Left lung (tissue), 10 donors: ENCODE data around the gene FAM241A. TPM values are rescaled to one million over a fixed set of nuclear protein-coding genes. Genes with fewer than 3 reads are reported as not detected.

Experiments used
- ATAC-seq: fragments of 200-7000 bp; cut with Tn5 transposase; one replicate; pipeline ENCODE4 v1.9.1; 2020; ENCODE audit warnings: moderate library complexity
- DNase-seq, 4 donors: peaks; one replicate each; pipeline ENCODE4 v3.0.0-alpha.2; 2013 to 2020
- H3K27ac ChIP-seq, 2 donors: fragments of 200-600 bp; sonication (generic) in 1 of 2; one replicate each; pipeline versions ENCODE4 v1.5.0 to v1.8.0; 2020 to 2021
- H3K27me3 ChIP-seq, 2 donors: fragments of 200-600 bp; sonication (generic) in 1 of 2; one replicate each; pipeline versions ENCODE4 v1.5.0 to v1.8.0; 2020 to 2021
- H3K36me3 ChIP-seq, 2 donors: fragments of 200-600 bp; sonication (generic) in 1 of 2; one replicate each; pipeline versions ENCODE4 v1.5.0 to v1.8.0; 2020 to 2021
- H3K4me1 ChIP-seq, 2 donors: fragments of 200-600 bp; one replicate each; pipeline ENCODE4 v1.8.0; 2021
- H3K4me3 ChIP-seq, 2 donors: fragments of 200-600 bp; sonication (generic) in 1 of 2; one replicate each; pipeline versions ENCODE4 v1.5.0 to v1.8.0; 2020 to 2021; ENCODE audit warnings: mild to moderate bottlenecking in 1 of 2
- H3K9me3 ChIP-seq, 2 donors: fragments of 200-600 bp; sonication (generic) in 1 of 2; one replicate each; pipeline versions ENCODE4 v1.5.0 to v1.8.0; 2020 to 2021
- intact Hi-C, 2 donors: fragments of 100-400 bp; cut with DNase I; formaldehyde crosslinking; loops; one replicate each; pipeline versions ENCODE4 v1.11.2 to v1.14.2; 2022
- polyA plus RNA-seq, 6 donors: library from polyadenylated mRNA; unstranded; fragments of 120-200 nt; gene quantifications; one replicate each; pipeline ENCODE4 v1.2.1, GENCODE V29; 2013; ENCODE audit not compliant: insufficient read length in 6 of 6
- total RNA-seq, 2 donors: library from RNA; stranded (reverse); fragmentation: NEBNext Ultra II Directional; extraction: Animal tissue kit (Norgen Biotek cat#: 25700); gene quantifications; one replicate each; pipeline ENCODE4 v1.2.1, GENCODE V29; 2021
- TF ChIP-seq, protein P1 (sequence below), 2 donors: fragments of 200-600 bp; sonication (generic) in 1 of 2; IDR thresholded peaks; one replicate each; pipeline versions ENCODE4 v1.5.0 to v1.8.0; 2021; ENCODE audit warnings: antibody characterized with exemption in 2 of 2
- donor health status: DM: no; HTN: yes; CAD: no.
- donor health status: DM: no; HTN: no; CAD: no.

Gene FAM241A
- total and polyA plus RNA-seq, 8 donors = 2.6 to 5.0 (median 3.0) TPM

- TF ChIP-seq, protein P1, sequence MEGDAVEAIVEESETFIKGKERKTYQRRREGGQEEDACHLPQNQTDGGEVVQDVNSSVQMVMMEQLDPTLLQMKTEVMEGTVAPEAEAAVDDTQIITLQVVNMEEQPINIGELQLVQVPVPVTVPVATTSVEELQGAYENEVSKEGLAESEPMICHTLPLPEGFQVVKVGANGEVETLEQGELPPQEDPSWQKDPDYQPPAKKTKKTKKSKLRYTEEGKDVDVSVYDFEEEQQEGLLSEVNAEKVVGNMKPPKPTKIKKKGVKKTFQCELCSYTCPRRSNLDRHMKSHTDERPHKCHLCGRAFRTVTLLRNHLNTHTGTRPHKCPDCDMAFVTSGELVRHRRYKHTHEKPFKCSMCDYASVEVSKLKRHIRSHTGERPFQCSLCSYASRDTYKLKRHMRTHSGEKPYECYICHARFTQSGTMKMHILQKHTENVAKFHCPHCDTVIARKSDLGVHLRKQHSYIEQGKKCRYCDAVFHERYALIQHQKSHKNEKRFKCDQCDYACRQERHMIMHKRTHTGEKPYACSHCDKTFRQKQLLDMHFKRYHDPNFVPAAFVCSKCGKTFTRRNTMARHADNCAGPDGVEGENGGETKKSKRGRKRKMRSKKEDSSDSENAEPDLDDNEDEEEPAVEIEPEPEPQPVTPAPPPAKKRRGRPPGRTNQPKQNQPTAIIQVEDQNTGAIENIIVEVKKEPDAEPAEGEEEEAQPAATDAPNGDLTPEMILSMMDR (IDR thresholded peaks at IDR 0.05) = no peak
- no peaks in the 10 kb centered on the region for H3K27me3 ChIP-seq
- intact Hi-C loops = no loop called here
- DNase-seq (no peak), ATAC-seq (no peak)
- no peak overlapping the region for H3K4me3 ChIP-seq
- no peak overlapping the region for H3K27ac ChIP-seq
- H3K36me3 ChIP-seq = no peaks in the 10 kb centered on the region
- no peaks in the 10 kb centered on the region for H3K9me3 ChIP-seq
- H3K4me1 ChIP-seq = no peaks in the 10 kb centered on the region
Measured at GRCh38 chr4:112130906-112131305, 14.3 kb upstream of the FAM241A start.

DNA sequence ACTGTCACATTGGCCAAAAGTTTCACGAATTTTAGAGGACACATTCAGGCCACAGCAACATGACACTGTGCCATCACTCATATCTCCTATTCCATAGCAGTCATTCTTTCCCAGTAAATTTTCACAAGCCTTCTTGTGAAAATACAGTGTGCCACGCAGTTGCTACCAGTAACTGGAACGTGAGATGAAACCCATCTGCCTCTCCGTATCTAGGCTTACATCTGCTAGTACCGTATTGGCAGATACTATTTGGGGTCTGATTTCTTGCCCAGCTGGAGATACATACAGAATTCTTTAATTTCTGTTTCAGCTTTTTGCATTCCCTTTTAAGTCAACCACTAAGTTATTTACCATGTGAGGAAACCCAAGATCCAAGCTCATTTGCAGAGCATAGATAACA, 8.7 kb upstream of the FAM241A start:
- TF ChIP-seq, protein P1 (IDR thresholded peaks at IDR 0.05) = no peak
- Histone ChIP-seq H3K4me1 (peaks cover 4 to 11% of the 10 kb centered on the region in 2 donors), H3K36me3 (no peaks in the 10 kb centered on the region)

GRCh38 chr4:112138538-112138937, 6.7 kb upstream of the FAM241A start:
- peaks cover 4 to 16% of the 10 kb centered on the region in 2 donors for H3K4me1 ChIP-seq
- no peaks in the 10 kb centered on the region for H3K27me3 ChIP-seq
- no peak for ATAC-seq
- H3K36me3 ChIP-seq = no peaks in the 10 kb centered on the region
- H3K27ac ChIP-seq = no peak overlapping the region
- H3K4me3 ChIP-seq = no peak overlapping the region
- no peaks in the 10 kb centered on the region for H3K9me3 ChIP-seq
- DNase-seq = no peak
- TF ChIP-seq, protein P1 (IDR thresholded peaks at IDR 0.05) = no peak
- intact Hi-C loops = no loop called here

More for the DNA sequence above, 8.7 kb upstream of the FAM241A start:
- H3K27me3 ChIP-seq = no peaks in the 10 kb centered on the region
- DNase-seq (no peak), ATAC-seq (no peak)
- H3K4me3 ChIP-seq = no peak overlapping the region
- H3K27ac ChIP-seq = no peak overlapping the region
- no peaks in the 10 kb centered on the region for H3K9me3 ChIP-seq
- intact Hi-C loops = no loop called here

DNA sequence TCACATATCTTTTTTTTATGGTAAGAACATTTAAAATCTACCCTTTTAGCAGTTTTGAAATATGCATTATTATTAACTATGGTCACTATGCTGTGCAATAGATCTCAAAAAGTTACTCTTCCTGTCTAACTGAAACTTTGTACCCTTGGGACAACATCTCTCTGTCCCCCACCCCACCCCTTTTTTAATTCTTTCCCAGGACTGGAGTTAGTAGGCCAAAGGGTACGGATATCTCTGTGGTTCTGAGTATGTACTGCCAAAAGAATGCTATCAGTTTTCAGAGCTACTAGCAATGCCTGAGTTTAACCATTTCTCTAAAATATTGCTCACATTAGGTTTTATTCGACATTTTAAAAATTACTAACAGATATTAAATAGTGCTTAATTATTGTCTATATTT, 4.7 kb upstream of the FAM241A start:
- ATAC-seq (no peak), DNase-seq (no peak)
- intact Hi-C loops = no loop called here
- no peaks in the 10 kb centered on the region for H3K27me3 ChIP-seq
- no peaks in the 10 kb centered on the region for H3K9me3 ChIP-seq
- no peaks in the 10 kb centered on the region for H3K36me3 ChIP-seq
- peaks cover 4 to 16% of the 10 kb centered on the region in 2 donors for H3K4me1 ChIP-seq
- no peak overlapping the region for H3K4me3 ChIP-seq
- TF ChIP-seq, protein P1 (IDR thresholded peaks at IDR 0.05) = no peak
- H3K27ac ChIP-seq = peak overlapping the region in 1 of 2 donors; percentile 38

DNA sequence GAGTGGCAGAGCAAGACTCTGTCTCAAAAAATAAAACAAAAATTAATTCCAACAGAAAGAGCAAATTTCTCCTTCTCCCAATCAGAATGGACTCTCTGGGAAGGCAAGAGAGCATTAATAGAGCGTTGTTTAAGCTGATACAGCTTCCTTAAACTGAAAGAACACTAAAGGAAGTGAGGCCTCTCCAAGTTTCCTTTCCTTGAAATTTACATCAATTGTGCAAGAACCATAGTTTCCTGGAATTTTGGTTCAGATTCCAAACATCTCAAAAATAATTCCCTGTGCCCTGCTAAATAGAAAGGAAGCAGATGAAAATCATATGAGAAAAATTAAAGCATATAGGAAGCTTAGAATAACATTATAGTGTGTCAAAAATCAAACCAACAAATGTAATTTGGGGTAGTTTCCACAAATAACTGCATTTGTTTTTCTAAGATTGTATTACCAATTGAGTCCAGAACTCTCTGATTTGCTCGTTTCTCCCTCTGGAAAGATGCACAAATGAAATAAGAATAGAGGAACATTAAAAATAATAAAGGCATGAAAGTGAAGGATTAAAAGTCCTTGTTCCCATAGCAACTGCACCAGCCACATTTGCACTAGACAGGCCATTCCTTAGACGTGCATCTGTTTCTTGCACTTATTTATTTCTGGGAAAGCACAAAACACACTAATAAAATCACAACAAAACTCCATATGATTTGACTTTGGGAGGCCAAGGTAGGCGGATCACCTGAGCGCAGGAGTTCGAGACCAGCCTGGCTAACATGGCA, 3.7 kb upstream of the FAM241A start:
- ATAC-seq = no peak

More for the DNA sequence above, 3.7 kb upstream of the FAM241A start:
- intact Hi-C loops = no loop called here
- Histone ChIP-seq H3K4me1 (peaks cover 6 to 19% of the 10 kb centered on the region in 2 donors), H3K27me3 (no peaks in the 10 kb centered on the region), H3K9me3 (no peaks in the 10 kb centered on the region), H3K4me3 (no peak overlapping the region), H3K27ac (peak overlapping the region in 1 of 2 donors; percentile 38), H3K36me3 (no peaks in the 10 kb centered on the region)
- DNase-seq = no peak
- TF ChIP-seq, protein P1 (IDR thresholded peaks at IDR 0.05) = no peak
